Thoracic aorta (tissue), 2 donors: ENCODE data around the gene SIX5. TPM values are rescaled to one million over a fixed set of nuclear protein-coding genes. Genes with fewer than 3 reads are reported as not detected.

Experiments
- ATAC-seq: fragments of 150-250 bp; one replicate; pipeline ENCODE4 v1.8.0; 2017; ENCODE audit warnings: low read depth; ENCODE audit not compliant: insufficient number of reproducible peaks, low FRiP score
- DNase-seq: peaks from one replicate; pipeline ENCODE4 v3.0.0-alpha.2; 2020; ENCODE audit warnings: low spot score
- H3K27ac ChIP-seq, 2 donors: fragments of 200-600 bp; sonication (generic); 1 replicate in 1 of 2; 2 replicates in 1 of 2; pipeline ENCODE4 v1.5.1; 2016; ENCODE audit warnings: mild to moderate bottlenecking in 2 of 2, moderate library complexity in 2 of 2
- H3K27me3 ChIP-seq: fragments of 200-600 bp; sonication (generic); replicated peaks from 2 replicates; pipeline ENCODE4 v1.6.0; 2016; ENCODE audit warnings: mild to moderate bottlenecking; ENCODE audit not compliant: insufficient read depth
- H3K36me3 ChIP-seq: fragments of 200-600 bp; sonication (generic); one replicate; pipeline ENCODE4 v1.5.1; 2016
- H3K4me1 ChIP-seq, 2 donors: fragments of 200-600 bp; sonication (generic); 1 replicate in 1 of 2; 2 replicates in 1 of 2; pipeline versions ENCODE4 v1.5.1 to v1.6.0; 2016; ENCODE audit warnings: low read depth in 2 of 2, mild to moderate bottlenecking in 1 of 2; ENCODE audit not compliant: control insufficient read depth in 1 of 2
- H3K4me3 ChIP-seq: fragments of 200-600 bp; sonication (generic); 2 replicates; pipeline ENCODE4 v1.5.1; 2016; ENCODE audit warnings: mild to moderate bottlenecking
- H3K9me3 ChIP-seq: fragments of 200-600 bp; sonication (generic); 2 replicates; pipeline ENCODE4 v1.5.1; 2016
- CTCF ChIP-seq: fragments of 200-600 bp; sonication (generic); IDR thresholded peaks from one replicate; pipeline ENCODE4 v1.5.1; 2019; ENCODE audit warnings: antibody characterized with exemption
- total RNA-seq, 2 donors: library from RNA; depleted of rRNA; stranded (reverse); fragments of >200 nt; gene quantifications; one replicate each; pipeline versions ENCODE4 v1.1.0 to v1.2.3, GENCODE V29; 2016

The SIX5 gene
- total RNA-seq, 2 donors from 2014 or later, result 15.0 to 29.9 TPM

- DNase-seq, result no peak
Measured at GRCh38 chr19:45781214-45782161, 12.4 kb upstream of the SIX5 start.

GRCh38 chr19:45780448-45781213 is 11.6 kb upstream of the SIX5 start:
- Histone ChIP-seq H3K4me3 (peak overlapping the region; percentile 91), H3K9me3 (no peaks in the 10 kb centered on the region), H3K27me3 (no peaks in the 10 kb centered on the region), H3K36me3 (peaks cover 28% of the 10 kb centered on the region), H3K4me1 (peaks cover 20 to 47% of the 10 kb centered on the region in 2 donors), H3K27ac (peak overlapping the region; percentile 97 to 98)
- ATAC-seq (no peak), DNase-seq (no peak)
- TF ChIP-seq CTCF, result no peak

More at GRCh38 chr19:45781214-45782161, 12.4 kb upstream of the SIX5 start:
- H3K9me3 ChIP-seq, result no peaks in the 10 kb centered on the region
- H3K27ac ChIP-seq, result peak overlapping the region; percentile 97 to 98
- TF ChIP-seq CTCF, result no peak
- peaks cover 20 to 50% of the 10 kb centered on the region in 2 donors for H3K4me1 ChIP-seq
- no peak for ATAC-seq
- no peaks in the 10 kb centered on the region for H3K27me3 ChIP-seq
- peak overlapping the region; percentile 91 for H3K4me3 ChIP-seq
- peaks cover 28% of the 10 kb centered on the region for H3K36me3 ChIP-seq

GRCh38 chr19:45780146-45780447 is 11.0 kb upstream of the SIX5 start:
- TF ChIP-seq CTCF, result no peak

GRCh38 chr19:45779231-45780145 is 10.4 kb upstream of the SIX5 start:
- Histone ChIP-seq H3K27ac (peak overlapping the region; percentile 97 to 98), H3K9me3 (no peaks in the 10 kb centered on the region), H3K27me3 (no peaks in the 10 kb centered on the region), H3K4me3 (peak overlapping the region; percentile 91), H3K36me3 (peaks cover 32% of the 10 kb centered on the region), H3K4me1 (peaks cover 14 to 35% of the 10 kb centered on the region in 2 donors)
- peak; percentile 34 for TF ChIP-seq CTCF
- no peak for ATAC-seq
- peak; percentile 70 for DNase-seq

More at GRCh38 chr19:45780146-45780447, 11.0 kb upstream of the SIX5 start:
- no peaks in the 10 kb centered on the region for H3K9me3 ChIP-seq
- H3K4me1 ChIP-seq, result peaks cover 20 to 41% of the 10 kb centered on the region in 2 donors
- peak overlapping the region; percentile 91 for H3K4me3 ChIP-seq
- H3K27me3 ChIP-seq, result no peaks in the 10 kb centered on the region
- peak overlapping the region; percentile 97 to 98 for H3K27ac ChIP-seq
- no peak for ATAC-seq
- peaks cover 28% of the 10 kb centered on the region for H3K36me3 ChIP-seq
- DNase-seq, result no peak
